ENCODE measurements around the gene HACE1. TPM values are rescaled to one million over a fixed set of nuclear protein-coding genes. Genes with fewer than 3 reads are reported as not detected.

HACE1 gene
- total and polyA plus RNA-seq, 10 donors, result 3.8 to 17.3 (median 13.0) TPM

DNA sequence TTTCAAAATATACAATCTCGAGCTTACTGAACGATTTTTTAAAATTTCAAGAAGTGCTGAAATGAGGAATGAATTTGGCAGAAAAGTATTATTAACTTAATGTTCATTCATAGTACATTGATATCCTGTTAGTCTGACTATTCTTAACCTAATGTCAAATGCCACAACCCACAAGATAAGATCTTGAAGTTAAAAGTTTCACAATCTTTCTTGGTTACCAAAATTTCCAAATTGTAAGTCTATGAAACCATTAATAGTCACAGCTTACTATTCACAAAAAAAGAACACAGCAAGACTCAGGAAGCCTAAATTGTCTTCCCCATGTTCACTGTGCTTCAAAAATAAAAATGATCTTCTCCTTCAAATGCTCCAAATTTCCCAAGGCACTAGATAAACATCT is 71.3 kb downstream of the HACE1 start:
- intact Hi-C loops (cut with DNase I; ENCODE audit: low total_unique reads), result no loop called here
- Histone ChIP-seq H3K36me3 (peaks cover 0 to 45% (median 4%) of the 10 kb centered on the region in 6 donors), H3K4me1 (peaks cover 0 to 13% (median 1%) of the 10 kb centered on the region in 6 donors), H3K27ac (no peak overlapping the region), H3K4me3 (no peak overlapping the region), H3K27me3 (replicated peaks in 1 of 7) (no peaks in the 10 kb centered on the region), H3K9me3 (no peaks in the 10 kb centered on the region)
- WGBS, 5 donors, result 46 to 85% (median 64%) methylated on average over 2 of the region's 2 CpGs
- TF ChIP-seq POLR2A (IDR thresholded peaks at IDR 0.05) (no peak), POLR2AphosphoS5 (IDR thresholded peaks at IDR 0.05) (no peak)
- TF ChIP-seq, protein P1, sequence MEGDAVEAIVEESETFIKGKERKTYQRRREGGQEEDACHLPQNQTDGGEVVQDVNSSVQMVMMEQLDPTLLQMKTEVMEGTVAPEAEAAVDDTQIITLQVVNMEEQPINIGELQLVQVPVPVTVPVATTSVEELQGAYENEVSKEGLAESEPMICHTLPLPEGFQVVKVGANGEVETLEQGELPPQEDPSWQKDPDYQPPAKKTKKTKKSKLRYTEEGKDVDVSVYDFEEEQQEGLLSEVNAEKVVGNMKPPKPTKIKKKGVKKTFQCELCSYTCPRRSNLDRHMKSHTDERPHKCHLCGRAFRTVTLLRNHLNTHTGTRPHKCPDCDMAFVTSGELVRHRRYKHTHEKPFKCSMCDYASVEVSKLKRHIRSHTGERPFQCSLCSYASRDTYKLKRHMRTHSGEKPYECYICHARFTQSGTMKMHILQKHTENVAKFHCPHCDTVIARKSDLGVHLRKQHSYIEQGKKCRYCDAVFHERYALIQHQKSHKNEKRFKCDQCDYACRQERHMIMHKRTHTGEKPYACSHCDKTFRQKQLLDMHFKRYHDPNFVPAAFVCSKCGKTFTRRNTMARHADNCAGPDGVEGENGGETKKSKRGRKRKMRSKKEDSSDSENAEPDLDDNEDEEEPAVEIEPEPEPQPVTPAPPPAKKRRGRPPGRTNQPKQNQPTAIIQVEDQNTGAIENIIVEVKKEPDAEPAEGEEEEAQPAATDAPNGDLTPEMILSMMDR (IDR thresholded peaks at IDR 0.05 in 8 of 11, conservative IDR thresholded peaks at IDR 0.05 in 3 of 11), result no peak
- DNase-seq, result no peak

DNA sequence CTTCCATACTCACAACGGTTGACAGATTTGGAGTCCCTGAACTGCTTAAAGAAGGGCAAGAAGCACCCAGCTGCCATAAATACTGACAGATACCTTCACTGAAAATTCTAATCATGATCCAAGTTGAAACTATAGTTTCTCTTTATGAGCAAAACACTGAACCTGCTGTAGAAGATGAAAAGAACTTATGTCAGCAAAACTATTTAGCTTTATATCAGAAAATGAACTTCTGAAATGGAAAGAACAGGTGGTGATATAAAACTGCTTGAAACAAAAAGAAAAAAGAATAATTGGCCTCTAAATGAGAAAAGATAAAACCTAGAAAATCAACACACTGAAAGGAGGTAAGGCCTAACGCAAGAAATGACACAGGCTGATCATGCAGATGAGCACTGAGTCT is 72.4 kb downstream of the HACE1 start:
- intact Hi-C loops (cut with DNase I; ENCODE audit: low total_unique reads), result no loop called here
- Histone ChIP-seq H3K4me3 (no peak overlapping the region), H3K36me3 (peaks cover 0 to 44% (median 7%) of the 10 kb centered on the region in 6 donors), H3K27ac (no peak overlapping the region), H3K27me3 (replicated peaks in 1 of 7) (no peaks in the 10 kb centered on the region), H3K4me1 (peaks cover 0 to 13% (median 1%) of the 10 kb centered on the region in 6 donors), H3K9me3 (no peaks in the 10 kb centered on the region)
- no peak for DNase-seq
- WGBS, 5 donors, result 90 to 95% (median 91%) methylated on average over 2 of the region's 2 CpGs
- TF ChIP-seq, protein P1 (IDR thresholded peaks at IDR 0.05 in 8 of 11, conservative IDR thresholded peaks at IDR 0.05 in 3 of 11), result no peak
- no peak for TF ChIP-seq POLR2AphosphoS5 (IDR thresholded peaks at IDR 0.05)
- TF ChIP-seq POLR2A (IDR thresholded peaks at IDR 0.05), result no peak

DNA sequence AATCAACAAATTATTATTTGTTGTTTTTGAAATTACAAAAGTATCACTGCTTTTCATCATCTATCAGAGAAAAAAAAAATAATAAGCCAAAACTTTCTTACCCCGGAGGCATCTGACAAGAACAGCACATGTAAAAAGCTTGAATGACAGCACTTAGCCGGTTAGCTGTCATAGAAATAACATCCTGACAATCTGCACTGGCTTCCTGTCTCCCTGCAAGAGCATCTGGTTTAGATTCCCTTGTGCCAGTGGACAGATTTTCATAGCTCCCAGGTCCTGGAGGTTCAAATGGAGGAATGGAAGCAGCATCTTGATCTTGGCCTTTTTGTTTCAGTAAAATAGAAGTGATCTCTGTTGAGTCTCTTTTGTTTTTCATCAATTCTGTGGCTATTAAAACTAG is 74.8 kb downstream of the HACE1 start:
- no peak overlapping the region for H3K27ac ChIP-seq

DNA sequence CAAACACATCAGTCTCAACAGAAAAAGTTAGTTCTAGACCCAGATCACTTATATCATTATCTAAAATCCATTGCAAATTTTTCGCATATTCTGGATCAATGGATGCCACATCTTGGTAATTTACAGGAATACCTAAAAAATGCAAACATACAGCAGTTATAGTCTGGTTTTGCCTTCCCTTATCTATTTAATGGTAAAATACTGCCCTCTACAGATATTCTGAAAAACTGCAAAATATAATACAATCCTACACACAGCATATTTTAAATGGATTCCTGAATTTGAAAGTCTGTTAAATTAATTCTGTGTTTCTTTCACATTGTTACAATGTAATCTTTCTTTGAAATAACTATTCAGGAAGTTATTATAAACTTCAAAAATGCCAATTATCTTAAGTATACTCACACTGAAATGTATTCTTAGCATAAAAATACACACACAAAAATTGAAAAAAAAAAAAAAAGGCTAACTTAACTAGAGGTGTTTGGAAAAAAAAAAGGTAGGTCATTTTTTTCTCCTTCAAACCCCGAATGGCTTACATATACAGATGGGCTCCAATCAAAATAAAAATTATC is 88.4 kb downstream of the HACE1 start:
- WGBS, 5 donors, result 52 to 65% (median 60%) methylated on average over 2 of the region's 2 CpGs
- H3K27me3 ChIP-seq (replicated peaks in 1 of 7), result no peaks in the 10 kb centered on the region
- no peak overlapping the region for H3K4me3 ChIP-seq
- H3K27ac ChIP-seq, result no peak overlapping the region
- H3K9me3 ChIP-seq, result no peaks in the 10 kb centered on the region
- peaks cover 0 to 26% (median 3%) of the 10 kb centered on the region in 6 donors for H3K36me3 ChIP-seq
- peaks cover 0 to 5% (median 0%) of the 10 kb centered on the region in 6 donors for H3K4me1 ChIP-seq
- TF ChIP-seq, protein P1 (IDR thresholded peaks at IDR 0.05 in 8 of 11, conservative IDR thresholded peaks at IDR 0.05 in 3 of 11), result peak in 10 of 11 experiments; percentile 5 to 65 (median 50)
- TF ChIP-seq POLR2AphosphoS5 (IDR thresholded peaks at IDR 0.05) (no peak), POLR2A (IDR thresholded peaks at IDR 0.05) (no peak)
- DNase-seq, result no peak
- intact Hi-C loops (cut with DNase I; ENCODE audit: low total_unique reads), result no loop called here

More for the DNA sequence above, 74.8 kb downstream of the HACE1 start:
- TF ChIP-seq, protein P1 (IDR thresholded peaks at IDR 0.05 in 8 of 11, conservative IDR thresholded peaks at IDR 0.05 in 3 of 11), result no peak
- TF ChIP-seq POLR2AphosphoS5 (IDR thresholded peaks at IDR 0.05) (no peak), POLR2A (IDR thresholded peaks at IDR 0.05) (no peak)
- 43 to 50% (median 50%) methylated on average over 2 of the region's 2 CpGs for WGBS, 5 donors
- Histone ChIP-seq H3K4me3 (no peak overlapping the region), H3K36me3 (peaks cover 0 to 38% (median 7%) of the 10 kb centered on the region in 6 donors), H3K27me3 (replicated peaks in 1 of 7) (no peaks in the 10 kb centered on the region), H3K4me1 (peaks cover 0 to 9% (median 1%) of the 10 kb centered on the region in 6 donors), H3K9me3 (no peaks in the 10 kb centered on the region)
- intact Hi-C loops (cut with DNase I; ENCODE audit: low total_unique reads), result no loop called here
- DNase-seq, result no peak

Data from spleen (tissue), 11 donors.